HG03520 (cell line): ENCODE measurements around the gene CD8B.

Experiments
- ATAC-seq: cut with Tn5 transposase; IDR thresholded peaks from one replicate; pipeline ENCODE4 v1.9.1; 2021; ENCODE audit warnings: mild to moderate bottlenecking, moderate library complexity; ENCODE audit not compliant: unreplicated experiment

The CD8B gene

GRCh38 chr2:86775338-86775737 lies 86.3 kb downstream of the CD8B start:
- no peak for ATAC-seq

GRCh38 chr2:86774862-86775261 lies 86.8 kb downstream of the CD8B start:
- ATAC-seq: no peak

- ATAC-seq: no peak
Observed at GRCh38 chr2:86772611-86773010, 89.1 kb downstream of the CD8B start.

- no peak for ATAC-seq
Observed at GRCh38 chr2:86770816-86771301, 90.8 kb downstream of the CD8B start.

GRCh38 chr2:86769838-86770237 lies 91.8 kb downstream of the CD8B start:
- ATAC-seq: no peak

GRCh38 chr2:86768189-86768949 lies 93.3 kb downstream of the CD8B start:
- ATAC-seq: no peak
